SK-N-SH (cell line): ENCODE data around the gene PSMD1. TPM values are rescaled to one million over a fixed set of nuclear protein-coding genes. Genes with fewer than 3 reads are reported as not detected.
A peak's percentile ranks its signal among the peaks of the same experiment; 100 is the strongest.

Experiments
- CTCF ChIA-PET: fragments of 300-600, 350-600 bp; formaldehyde crosslinking; extraction: SDS; loops from one replicate; lab custom pipeline; 2021; lab: Yijun Ruan, JAX
- POLR2A ChIA-PET: fragments of 350-600 bp; sonication (Branson Sonifier 250); formaldehyde crosslinking; extraction: SDS; loops from one replicate; lab custom pipeline; 2020; ENCODE audit warnings: antibody characterized with exemption, inconsistent platforms; lab: Yijun Ruan, JAX
- DNase-seq: peaks from one replicate; pipeline ENCODE4 v3.0.0; 2012
- H2AFZ ChIP-seq: fragments of 200-600 bp; sonication (generic); 2 replicates; pipeline ENCODE4 v1.8.1; 2016; ENCODE audit warnings: antibody characterized with exemption, mild to moderate bottlenecking, low read depth
- H3F3A ChIP-seq: fragments of 200-600 bp; sonication (generic); replicated peaks from 2 replicates; pipeline ENCODE3; 2016; ENCODE audit warnings: antibody characterized with exemption, mild to moderate bottlenecking; ENCODE audit not compliant: insufficient read depth
- H3K27ac ChIP-seq, 2 experiments: fragments of 200-500 bp in 1 of 2; fragments of 200-600 bp in 1 of 2; sonication (Bioruptor generic) in 1 of 2; sonication (generic), shearing (Covaris generic) in 1 of 2; 2 replicates each; pipeline versions ENCODE4 v1.5.1 to v1.6.1; 2014 to 2016; ENCODE audit warnings: low read depth in 2 of 2, inconsistent platforms in 1 of 2, low read length in 1 of 2, mild to moderate bottlenecking in 1 of 2, mixed read lengths in 1 of 2
- H3K27me3 ChIP-seq: fragments of 200-600 bp; sonication (generic), shearing (Covaris generic); 2 replicates; pipeline ENCODE4 v1.6.1; 2016; ENCODE audit warnings: mixed run types; ENCODE audit not compliant: insufficient read depth
- H3K36me3 ChIP-seq, 2 experiments: fragments of 200-500 bp in 1 of 2; fragments of 200-600 bp in 1 of 2; sonication (Bioruptor generic) in 1 of 2; sonication (generic) in 1 of 2; replicated peaks in 1 of 2; 2 replicates each; pipeline versions ENCODE3 to v1.5.1; 2014 to 2016; ENCODE audit warnings: low read length in 1 of 2, mild to moderate bottlenecking in 1 of 2; ENCODE audit not compliant: insufficient read depth in 2 of 2, control insufficient read depth in 1 of 2
- H3K4me1 ChIP-seq, 2 experiments: fragments of 200-500 bp in 1 of 2; fragments of 200-600 bp in 1 of 2; sonication (Bioruptor generic) in 1 of 2; sonication (generic), shearing (Covaris generic) in 1 of 2; 2 replicates each; pipeline versions ENCODE4 v1.5.1 to v1.6.1; 2014 to 2016; ENCODE audit warnings: low read depth in 1 of 2, low read length in 1 of 2, mixed run types in 1 of 2; ENCODE audit not compliant: insufficient read depth in 2 of 2, control insufficient read depth in 1 of 2
- H3K4me2 ChIP-seq: fragments of 200-600 bp; sonication (generic), shearing (Covaris generic); 2 replicates; pipeline ENCODE4 v1.6.1; 2017; ENCODE audit warnings: mixed run types
- H3K4me3 ChIP-seq, 2 experiments: fragments of 200-500 bp in 1 of 2; fragments of 200-600 bp in 1 of 2; sonication (Bioruptor generic) in 1 of 2; sonication (generic), shearing (Covaris generic) in 1 of 2; 2 replicates each; pipeline versions ENCODE4 v1.5.1 to v1.8.1; 2014 to 2016; ENCODE audit warnings: low read depth in 2 of 2, inconsistent platforms in 1 of 2, low read length in 1 of 2, mild to moderate bottlenecking in 1 of 2, mixed read lengths in 1 of 2, moderate library complexity in 1 of 2
- H3K79me2 ChIP-seq: fragments of 200-600 bp; sonication (generic); 2 replicates; pipeline ENCODE4 v1.8.1; 2017; ENCODE audit warnings: mild to moderate bottlenecking; ENCODE audit not compliant: insufficient read depth
- H3K9ac ChIP-seq: fragments of 200-600 bp; sonication (generic); 2 replicates; pipeline ENCODE4 v1.6.1; 2017; ENCODE audit warnings: mixed run types
- H3K9me2 ChIP-seq: fragments of 200-600 bp; sonication (generic); 2 replicates; pipeline ENCODE4 v1.6.1; 2017; ENCODE audit warnings: mixed run types
- H3K9me3 ChIP-seq: fragments of 200-600 bp; sonication (generic); 2 replicates; pipeline ENCODE4 v1.6.1; 2017; ENCODE audit warnings: mixed run types, mild to moderate bottlenecking, moderate library complexity
- H4K20me1 ChIP-seq: fragments of 200-600 bp; sonication (generic); 2 replicates; pipeline ENCODE4 v1.6.1; 2017; ENCODE audit warnings: mild to moderate bottlenecking, mixed run types; ENCODE audit not compliant: insufficient read depth
- CTCF ChIP-seq: fragments of 200-600 bp; sonication (generic); IDR thresholded peaks from 2 replicates; pipeline ENCODE4 v1.6.1; 2017; ENCODE audit warnings: antibody characterized with exemption, mild to moderate bottlenecking, moderate library complexity
- ELF1 ChIP-seq: IDR thresholded peaks from 2 replicates; pipeline ENCODE4 v1.4.0; 2012
- GABPA ChIP-seq: IDR thresholded peaks from 2 replicates; pipeline ENCODE4 v1.4.0; 2012; ENCODE audit warnings: low read depth, mild to moderate bottlenecking
- GATA2 ChIP-seq: sonication (generic); formaldehyde crosslinking; IDR thresholded peaks from 2 replicates; pipeline ENCODE4 v1.5.0; 2020; ENCODE audit warnings: mild to moderate bottlenecking, missing genetic modification reagents
- MAX ChIP-seq: IDR thresholded peaks from 2 replicates; pipeline ENCODE4 v1.4.0; 2012; ENCODE audit warnings: low read depth
- NFIC ChIP-seq: IDR thresholded peaks from 2 replicates; pipeline ENCODE4 v1.4.0; 2012; ENCODE audit warnings: borderline replicate concordance
- NRF1 ChIP-seq: IDR thresholded peaks from 2 replicates; pipeline ENCODE4 v1.6.1; 2012; ENCODE audit warnings: low read depth, mild to moderate bottlenecking, low read length
- PBX3 ChIP-seq: IDR thresholded peaks from 2 replicates; pipeline ENCODE4; 2012
- POLR2AphosphoS5 ChIP-seq: IDR thresholded peaks from 2 replicates; pipeline ENCODE4 v1.6.1; 2012; ENCODE audit warnings: low read depth, low read length
- RCOR1 ChIP-seq: fragments of 150-350 bp; IDR thresholded peaks from 2 replicates; pipeline ENCODE4 v1.6.1; 2017; ENCODE audit warnings: antibody characterized with exemption, low read length
- RXRA ChIP-seq: IDR thresholded peaks from 2 replicates; pipeline ENCODE4 v1.4.0; 2012; ENCODE audit warnings: low read depth, mild to moderate bottlenecking, borderline replicate concordance
- SMC3 ChIP-seq: IDR thresholded peaks from 2 replicates; pipeline ENCODE4 v1.6.1; 2012; ENCODE audit warnings: low read depth, low read length, improper control_type of control experiment
- TAF1 ChIP-seq: IDR thresholded peaks from 2 replicates; pipeline ENCODE4 v1.6.1; 2012; ENCODE audit warnings: low read depth, mild to moderate bottlenecking, low read length, moderate library complexity, borderline replicate concordance
- TEAD4 ChIP-seq: IDR thresholded peaks from 2 replicates; pipeline ENCODE4 v1.4.0; 2012; ENCODE audit warnings: mild to moderate bottlenecking, borderline replicate concordance; ENCODE audit not compliant: insufficient read depth
- WGBS: methylation state at CpG from one replicate; pipeline ENCODE4 v1.1.6; 2017; ENCODE audit warnings: low lambda C conversion rate; 5-methylcytosine and 5-hydroxymethylcytosine counted together
- polyA plus RNA-seq, 3 experiments: library from polyadenylated mRNA; depleted of rRNA; stranded (reverse); fragments of >200 nt; gene quantifications; 2 replicates each; pipeline ENCODE4 v1.2.3, GENCODE V29; 2012

The PSMD1 gene
- polyA plus RNA-seq, 1 of the 3 experiments (the other 2 are of a cell fraction) = 92.3 TPM

GRCh38 chr2:231059756-231060155 lies 3.1 kb downstream of the PSMD1 start:
- H2AFZ ChIP-seq = no peak overlapping the region
- H3F3A ChIP-seq = no peaks in the 10 kb centered on the region
- DNase-seq = no peak
- peaks cover 33 to 35% of the 10 kb centered on the region in 2 experiments for H3K36me3 ChIP-seq
- POLR2A ChIA-PET = no interaction called here
- H3K79me2 ChIP-seq = peaks cover 78% of the 10 kb centered on the region
- H3K9me2 ChIP-seq = no peaks in the 10 kb centered on the region
- peaks cover 29% of the 10 kb centered on the region for H4K20me1 ChIP-seq
- peaks cover 12 to 15% of the 10 kb centered on the region in 2 experiments; a peak in 3 of 4 replicates for H3K4me1 ChIP-seq
- WGBS = 78% methylated on average over 2 of the region's 2 CpGs
- H3K27me3 ChIP-seq = no peaks in the 10 kb centered on the region
- no peak overlapping the region for H3K27ac ChIP-seq
- CTCF ChIA-PET = no interaction called here
- H3K9ac ChIP-seq = no peak overlapping the region
- peak overlapping the region; percentile 88; the same call in 1 of the 2 replicates for H3K4me2 ChIP-seq
- no peaks in the 10 kb centered on the region for H3K9me3 ChIP-seq
- TF ChIP-seq GATA2 (CRISPR knock-in tag) (no peak), ELF1 (no peak), RXRA (no peak), SMC3 (no peak), RCOR1 (no peak), POLR2AphosphoS5 (no peak), PBX3 (no peak), NRF1 (no peak), CTCF (no peak), GABPA (no peak)
- no peak overlapping the region for H3K4me3 ChIP-seq

GRCh38 chr2:231062776-231063175 lies 6.1 kb downstream of the PSMD1 start:
- WGBS = 91% methylated on average over 3 of the region's 3 CpGs

More at GRCh38 chr2:231062776-231063175, 6.1 kb downstream of the PSMD1 start:
- Histone ChIP-seq H3K27me3 (no peaks in the 10 kb centered on the region), H4K20me1 (peaks cover 29% of the 10 kb centered on the region), H3K9me2 (no peaks in the 10 kb centered on the region), H3K4me2 (no peak overlapping the region), H3K36me3 (peaks cover 55% of the 10 kb centered on the region in 2 experiments), H3K9ac (no peak overlapping the region), H3F3A (peaks cover 3% of the 10 kb centered on the region), H2AFZ (no peak overlapping the region), H3K27ac (no peak overlapping the region), H3K4me1 (peaks cover 7 to 17% of the 10 kb centered on the region in 2 experiments; a peak in 3 of 4 replicates), H3K4me3 (no peak overlapping the region), H3K79me2 (peaks cover 98% of the 10 kb centered on the region), H3K9me3 (no peaks in the 10 kb centered on the region)
- ChIA-PET CTCF (interaction anchor here (3.0 kb wide), 1 partner anchor 10 kb away, joined by 6 read pairs; no protein-coding TSS in a partner anchor), POLR2A (no interaction called here)
- DNase-seq = no peak
- TF ChIP-seq GABPA (no peak), RXRA (no peak), NFIC (no peak), MAX (no peak), POLR2AphosphoS5 (no peak), TAF1 (no peak), TEAD4 (no peak)
